ENCODE results near the gene NKAIN1.
"Not testable (repeated sequence)": the region's sequence is repeated elsewhere in the genome, so short reads cannot be mapped to it uniquely, and the experiment has no call there.

Gene NKAIN1

GRCh38 chr1:31154000-31154631 lies 85.6 kb downstream of the NKAIN1 start:
- no peak for DNase-seq (ENCODE audit: low read depth)

DNA sequence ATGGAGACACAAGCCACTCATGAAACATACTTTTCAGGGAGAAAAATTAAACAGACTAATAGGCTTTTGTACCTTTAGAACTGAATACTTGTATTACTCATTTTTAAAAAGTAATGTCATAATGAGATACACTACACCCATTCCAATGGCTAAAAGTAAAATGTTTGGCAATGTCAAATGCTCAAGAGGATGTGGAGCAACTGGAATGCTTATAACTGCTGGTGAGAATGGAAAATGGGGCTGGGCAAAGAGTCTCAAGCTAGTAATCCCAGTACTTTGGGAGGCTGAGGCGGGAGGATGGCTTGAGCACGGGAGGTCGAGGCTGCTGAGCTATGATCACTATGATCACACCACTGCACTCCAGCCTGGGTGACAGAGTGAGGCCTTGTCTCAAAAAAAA lies 86.3 kb downstream of the NKAIN1 start:
- DNase-seq (ENCODE audit: low read depth) = no peak

- DNase-seq (ENCODE audit: low read depth) = peak; percentile 96
Measured at GRCh38 chr1:31152181-31152795, 87.4 kb downstream of the NKAIN1 start.

- no peak for DNase-seq (ENCODE audit: low read depth)
Measured at GRCh38 chr1:31151402-31151801, 88.3 kb downstream of the NKAIN1 start.

DNA sequence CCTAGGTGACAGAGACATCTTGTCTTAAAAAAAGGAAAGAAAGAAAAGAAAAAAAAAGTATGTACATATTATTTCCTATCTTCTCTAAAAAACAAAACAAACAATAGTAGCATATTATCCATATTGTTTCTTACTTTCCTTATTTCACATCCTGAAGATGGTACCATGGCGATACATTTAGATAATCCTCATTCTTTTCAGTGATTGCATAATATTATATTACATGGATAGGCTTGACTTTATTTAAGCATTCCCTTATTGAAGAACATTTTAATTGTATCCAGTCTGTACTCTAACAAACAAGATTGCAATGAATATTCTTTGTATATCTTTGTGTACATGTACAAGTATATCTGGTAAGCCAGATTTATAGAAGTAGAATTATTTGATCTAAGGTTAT lies 91.3 kb downstream of the NKAIN1 start:
- DNase-seq (ENCODE audit: low read depth) = no peak

GRCh38 chr1:31145648-31146047 lies 94.0 kb downstream of the NKAIN1 start:
- no peak for DNase-seq (ENCODE audit: low read depth)

GRCh38 chr1:31144442-31144841 lies 95.2 kb downstream of the NKAIN1 start:
- no peak for DNase-seq (ENCODE audit: low read depth)

DNA sequence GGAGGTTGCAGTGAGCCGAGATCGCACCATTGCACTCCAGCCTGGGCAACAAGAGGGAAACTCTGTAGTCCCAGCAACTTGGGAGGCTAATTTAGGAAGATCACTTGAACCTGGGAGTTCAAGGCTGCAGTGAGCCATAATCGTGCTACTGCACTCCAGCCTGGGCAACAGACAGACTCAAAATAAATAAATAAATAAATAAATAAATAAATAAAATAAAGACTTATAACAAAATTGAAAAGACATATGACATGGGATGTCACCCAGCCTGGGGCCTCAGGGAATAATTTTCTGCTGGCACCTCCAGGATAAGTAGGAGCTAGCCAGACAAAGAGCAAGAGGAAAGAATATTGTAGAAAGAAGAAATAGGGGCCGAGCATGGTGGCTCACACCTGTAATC lies 96.2 kb downstream of the NKAIN1 start:
- no peak for DNase-seq (ENCODE audit: low read depth)

DNA sequence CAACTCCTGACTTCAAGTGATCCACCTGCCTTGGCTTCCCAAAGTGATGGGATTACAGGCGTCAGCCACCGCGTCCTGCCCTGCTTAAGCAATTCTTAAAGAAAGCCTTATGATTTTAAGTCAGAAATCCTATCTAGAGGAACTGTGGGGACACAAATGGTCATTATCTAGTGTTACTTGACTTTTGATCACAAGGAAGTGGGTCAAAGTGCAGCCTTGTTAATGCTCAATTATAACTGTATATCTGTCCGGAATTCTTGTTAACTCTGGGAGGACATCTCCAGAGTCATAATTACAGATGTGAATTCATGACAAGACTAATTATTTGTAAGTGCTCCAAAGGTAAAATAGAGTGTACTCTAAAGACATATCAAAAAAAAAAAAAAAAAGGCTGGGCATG lies 97.3 kb downstream of the NKAIN1 start:
- DNase-seq (ENCODE audit: low read depth) = no peak

GRCh38 chr1:31140299-31140698 lies 99.4 kb downstream of the NKAIN1 start:
- DNase-seq (ENCODE audit: low read depth) = no peak

DNA sequence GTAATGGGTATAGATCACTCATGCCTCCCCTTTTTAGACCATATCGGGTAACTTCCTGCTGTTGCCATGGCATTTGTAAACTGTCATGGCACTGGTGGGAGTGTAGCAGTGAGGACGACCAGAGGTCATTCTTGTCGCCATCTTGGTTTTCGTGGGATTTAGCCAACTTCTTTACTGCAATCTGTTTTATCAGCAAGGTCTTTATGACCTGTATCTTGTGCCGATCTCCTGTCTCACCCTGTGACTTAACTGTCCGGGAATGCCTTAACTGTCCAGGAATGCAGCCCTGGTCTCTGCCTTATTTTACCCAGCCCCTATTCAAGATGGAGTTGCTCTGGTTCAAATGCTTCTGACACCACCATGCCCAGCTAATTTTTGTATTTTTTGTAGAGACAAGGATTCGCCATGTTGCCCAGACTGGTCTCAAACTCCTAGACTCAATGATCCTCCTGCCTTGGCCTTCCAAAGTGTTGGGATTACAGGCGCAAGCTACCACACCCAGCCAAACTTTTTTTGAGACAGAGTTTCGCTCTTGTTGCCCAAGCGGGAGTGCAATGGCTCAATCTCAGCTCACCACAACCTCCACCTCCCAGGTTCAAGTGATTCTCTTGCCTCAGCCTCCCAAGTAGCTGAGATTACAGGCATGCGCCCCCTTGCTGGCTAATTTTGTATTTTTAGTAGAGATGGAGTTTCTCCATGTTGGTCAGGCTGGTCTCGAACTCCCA lies 100.7 kb downstream of the NKAIN1 start:
- not testable (repeated sequence) for DNase-seq (ENCODE audit: low read depth)

DNA sequence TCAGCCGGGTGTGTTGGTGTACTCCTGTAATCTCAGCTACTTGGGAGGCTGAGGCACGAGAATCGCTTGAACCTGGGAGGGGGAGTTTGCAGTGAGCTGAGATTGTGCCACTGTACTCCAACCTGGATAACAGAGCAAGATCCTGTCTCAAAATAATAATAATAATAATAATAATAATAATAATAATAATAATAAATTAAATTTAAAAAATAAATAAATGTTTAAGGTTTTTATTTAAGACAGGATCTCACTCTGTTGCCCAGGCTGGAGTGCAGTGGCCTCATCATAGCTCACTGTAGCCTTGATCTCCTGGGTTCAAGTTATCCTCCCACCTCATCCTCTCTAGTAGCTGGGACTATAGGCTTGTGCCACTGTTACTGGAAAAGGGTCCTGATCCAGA lies 101.8 kb downstream of the NKAIN1 start:
- not testable (repeated sequence) for DNase-seq (ENCODE audit: low read depth)

DNA sequence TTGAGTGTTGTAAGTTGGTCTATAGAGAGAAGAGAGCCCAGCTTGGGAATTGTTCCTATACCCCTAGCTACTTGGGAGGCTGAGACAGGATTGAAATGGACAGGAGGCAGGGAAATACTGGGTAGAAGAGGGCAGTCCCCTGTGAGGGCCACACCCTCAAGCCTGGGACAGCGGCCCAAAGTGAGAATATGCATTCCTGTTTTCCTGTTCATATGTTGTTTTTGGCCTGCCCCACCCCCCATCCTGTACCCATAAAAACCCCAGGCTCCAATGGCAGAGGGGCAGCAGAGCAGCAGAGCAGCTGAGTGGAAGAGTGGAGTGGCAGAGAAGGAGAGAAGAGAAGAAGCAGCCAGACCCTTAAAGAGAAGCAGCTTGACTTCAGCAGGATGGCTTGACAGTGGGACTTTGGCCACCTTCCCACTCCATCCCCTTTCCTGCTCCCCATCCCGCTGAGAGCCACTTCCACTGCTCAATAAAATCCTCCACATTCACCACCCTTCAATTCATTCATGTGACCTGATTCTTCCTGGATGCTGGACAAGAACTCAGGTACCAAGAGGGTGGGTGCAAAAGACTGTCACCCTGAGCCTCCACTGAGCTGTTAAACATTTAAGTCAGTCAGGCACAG lies 103.6 kb downstream of the NKAIN1 start:
- DNase-seq (ENCODE audit: low read depth) = no peak

GRCh38 chr1:31133368-31133767 lies 106.3 kb downstream of the NKAIN1 start:
- no peak for DNase-seq (ENCODE audit: low read depth)
